BLaER1 (cell line): ENCODE results near the gene HMGCL.

ENCODE experiments used
- H3K27ac ChIP-seq: shearing (Covaris generic); formaldehyde crosslinking; 2 replicates; pipeline ENCODE4 v1.8.1; 2022
- H3K27me3 ChIP-seq: shearing (Covaris generic); formaldehyde crosslinking; 2 replicates; pipeline ENCODE4 v1.8.1; 2022
- H3K36me3 ChIP-seq: shearing (Covaris generic); formaldehyde crosslinking; 2 replicates; pipeline ENCODE4 v1.8.1; 2022
- H3K4me1 ChIP-seq: shearing (Covaris generic); formaldehyde crosslinking; 2 replicates; pipeline ENCODE4 v1.8.1; 2022
- H3K4me2 ChIP-seq: shearing (Covaris generic); formaldehyde crosslinking; 2 replicates; pipeline ENCODE4 v1.8.1; 2022
- H3K4me3 ChIP-seq: shearing (Covaris generic); formaldehyde crosslinking; 2 replicates; pipeline ENCODE4 v1.8.1; 2022
- H3K9ac ChIP-seq: shearing (Covaris generic); formaldehyde crosslinking; 2 replicates; pipeline ENCODE4 v1.8.1; 2022
- H3K9me3 ChIP-seq: shearing (Covaris generic); formaldehyde crosslinking; 2 replicates; pipeline ENCODE4 v1.8.1; 2022
- H4K20me1 ChIP-seq: shearing (Covaris generic); formaldehyde crosslinking; 2 replicates; pipeline ENCODE4 v1.8.1; 2022
- Cebpa-rat ChIP-seq: shearing (Covaris generic); IDR thresholded peaks from 2 replicates; pipeline ENCODE4 v1.8.1; 2022

HMGCL gene

GRCh38 chr1:23757812-23758211, 67.4 kb downstream of the HMGCL start:
- Histone ChIP-seq H3K27me3 (no peaks in the 10 kb centered on the region), H3K36me3 (peaks cover 100% of the 10 kb centered on the region), H3K27ac (no peak overlapping the region), H3K9ac (no peak overlapping the region), H3K4me3 (no peak overlapping the region), H3K4me1 (peaks cover 7% of the 10 kb centered on the region), H3K4me2 (no peak overlapping the region), H4K20me1 (peaks cover 88% of the 10 kb centered on the region), H3K9me3 (no peaks in the 10 kb centered on the region)
- no peak for TF ChIP-seq Cebpa-rat

GRCh38 chr1:23756676-23757075, 68.6 kb downstream of the HMGCL start:
- TF ChIP-seq Cebpa-rat, result no peak

GRCh38 chr1:23752909-23753308, 72.3 kb downstream of the HMGCL start:
- peaks cover 8% of the 10 kb centered on the region for H3K4me1 ChIP-seq
- peaks cover 99% of the 10 kb centered on the region for H3K36me3 ChIP-seq
- H3K4me2 ChIP-seq, result no peak overlapping the region
- no peaks in the 10 kb centered on the region for H3K9me3 ChIP-seq
- H3K27me3 ChIP-seq, result no peaks in the 10 kb centered on the region
- H3K27ac ChIP-seq, result no peak overlapping the region
- H3K4me3 ChIP-seq, result no peak overlapping the region
- H3K9ac ChIP-seq, result no peak overlapping the region
- H4K20me1 ChIP-seq, result peaks cover 85% of the 10 kb centered on the region
- TF ChIP-seq Cebpa-rat, result no peak

More at GRCh38 chr1:23756676-23757075, 68.6 kb downstream of the HMGCL start:
- Histone ChIP-seq H3K27ac (no peak overlapping the region), H3K4me1 (no peaks in the 10 kb centered on the region), H3K27me3 (no peaks in the 10 kb centered on the region), H3K4me3 (no peak overlapping the region), H3K36me3 (peaks cover 100% of the 10 kb centered on the region), H3K4me2 (no peak overlapping the region), H3K9ac (no peak overlapping the region), H4K20me1 (peaks cover 88% of the 10 kb centered on the region), H3K9me3 (no peaks in the 10 kb centered on the region)
